Adipose tissue (tissue), 3 donors: ENCODE results near the gene DCDC2C. TPM values are rescaled to one million over a fixed set of nuclear protein-coding genes. Genes with fewer than 3 reads are reported as not detected.

ENCODE experiments used
- H3K27ac ChIP-seq: one replicate; pipeline ENCODE4 v1.5.1; 2013; ENCODE audit warnings: low read depth, low read length
- WGBS, 3 donors: extraction: QIAGEN DNeasy Blood & Tissue Kit; methylation state at CpG; one replicate each; pipeline ENCODE4 v1.1.7; 2013; 5-methylcytosine and 5-hydroxymethylcytosine counted together
- polyA plus RNA-seq, 3 donors: library from polyadenylated mRNA; stranded (reverse); fragments of 200-250 nt; gene quantifications; one replicate each; pipeline ENCODE4 v1.2.3, GENCODE V29; 2013
- donor health status: healthy with polysubstance abuse.
- donor health status: Bipolar disorder and iron deficiency.
- donor health status: healthy.

DCDC2C gene
- polyA plus RNA-seq, 3 donors, result not detected

GRCh38 chr2:3838348-3838747, 135.0 kb downstream of the DCDC2C start:
- 96 to 100% (median 96%) methylated on average over 3 of the region's 3 CpGs for WGBS, 3 donors
- H3K27ac ChIP-seq, result no peak overlapping the region

DNA sequence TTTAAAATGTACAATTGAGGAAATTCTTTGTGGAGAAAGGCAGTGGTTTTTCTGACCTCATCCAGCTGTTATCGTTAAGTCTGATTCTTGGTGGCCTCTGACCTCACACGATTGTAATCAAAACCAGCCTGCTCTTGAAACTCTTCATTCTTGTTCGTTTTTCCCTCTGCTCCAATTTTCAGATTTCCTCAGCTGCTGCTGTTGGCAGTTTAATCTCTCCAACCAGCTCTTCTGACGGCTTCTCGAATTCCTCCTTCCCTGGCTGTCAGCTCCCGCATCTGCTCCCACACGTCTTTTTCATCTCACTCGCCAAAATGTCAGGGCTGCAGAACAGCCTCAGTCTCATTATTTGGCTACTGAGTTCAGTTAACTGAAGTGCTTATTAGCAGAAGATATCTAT, 136.1 kb downstream of the DCDC2C start:
- H3K27ac ChIP-seq, result no peak overlapping the region

GRCh38 chr2:3840611-3841155, 137.3 kb downstream of the DCDC2C start:
- H3K27ac ChIP-seq, result no peak overlapping the region

More for the DNA sequence above, 136.1 kb downstream of the DCDC2C start:
- 30 to 33% (median 30%) methylated on average over 8 of the region's 8 CpGs for WGBS, 3 donors

GRCh38 chr2:3847397-3848052, 144.2 kb downstream of the DCDC2C start:
- WGBS, 3 donors, result 39 to 57% (median 56%) methylated on average over 9 of the region's 9 CpGs
- no peak overlapping the region for H3K27ac ChIP-seq

More at GRCh38 chr2:3840611-3841155, 137.3 kb downstream of the DCDC2C start:
- 90 to 95% (median 95%) methylated on average over 15 of the region's 15 CpGs for WGBS, 3 donors

DNA sequence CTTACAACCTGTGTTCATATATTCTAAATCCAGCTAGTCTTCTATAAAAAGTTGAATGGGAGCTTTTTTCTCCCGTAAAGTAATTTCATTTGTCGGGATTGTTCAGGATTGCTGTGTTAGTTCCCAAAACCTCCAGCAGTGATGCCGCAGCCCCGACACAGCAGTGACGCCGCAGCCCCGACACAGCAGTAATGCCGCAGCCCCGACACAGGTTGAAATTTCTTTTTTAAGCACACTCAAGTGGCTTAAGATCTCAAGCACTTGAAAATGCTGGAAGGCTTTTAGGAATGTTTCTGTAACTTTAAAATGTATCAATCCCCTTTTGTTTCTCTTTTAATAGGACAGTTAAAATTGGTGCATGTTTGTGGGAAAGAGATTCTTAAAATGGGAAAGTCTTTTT, 145.4 kb downstream of the DCDC2C start:
- H3K27ac ChIP-seq, result no peak overlapping the region
- WGBS, 3 donors, result 74 to 91% (median 83%) methylated on average over 9 of the region's 9 CpGs

GRCh38 chr2:3849213-3849612, 145.8 kb downstream of the DCDC2C start:
- WGBS, 3 donors, result 72 to 80% (median 79%) methylated on average over 7 of the region's 7 CpGs
- H3K27ac ChIP-seq, result no peak overlapping the region

- WGBS, 3 donors, result 39 to 68% (median 64%) methylated on average over 4 of the region's 4 CpGs
- no peak overlapping the region for H3K27ac ChIP-seq
These were observed 154.2 kb downstream of the DCDC2C start for GRCh38 chr2:3857576-3857975.

- no peak overlapping the region for H3K27ac ChIP-seq
- WGBS, 3 donors, result 57 to 79% (median 67%) methylated on average over 16 of the region's 16 CpGs
These were observed 161.8 kb downstream of the DCDC2C start for GRCh38 chr2:3864943-3865865.

DNA sequence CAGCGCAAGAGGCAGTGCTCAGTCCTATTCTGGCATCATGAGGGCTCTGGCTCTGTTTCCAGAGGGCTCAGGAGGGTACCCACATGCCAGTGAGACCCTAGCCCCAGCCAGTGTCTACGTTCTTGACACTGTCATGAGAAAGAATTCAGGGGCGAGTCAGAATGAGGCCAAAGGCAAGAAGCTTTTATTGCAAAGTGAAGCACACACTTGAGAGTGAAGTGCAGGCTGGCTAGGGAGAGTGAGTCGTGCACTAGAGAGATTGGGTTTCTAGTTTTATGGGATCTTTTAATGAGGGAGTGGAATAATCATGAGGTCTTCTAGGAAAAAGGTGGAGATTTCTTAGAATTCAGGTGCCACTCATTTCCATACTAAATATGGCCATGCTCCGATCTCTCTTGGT, 164.1 kb downstream of the DCDC2C start:
- H3K27ac ChIP-seq, result no peak overlapping the region
- WGBS, 3 donors, result 69 to 83% (median 80%) methylated on average over 5 of the region's 5 CpGs

DNA sequence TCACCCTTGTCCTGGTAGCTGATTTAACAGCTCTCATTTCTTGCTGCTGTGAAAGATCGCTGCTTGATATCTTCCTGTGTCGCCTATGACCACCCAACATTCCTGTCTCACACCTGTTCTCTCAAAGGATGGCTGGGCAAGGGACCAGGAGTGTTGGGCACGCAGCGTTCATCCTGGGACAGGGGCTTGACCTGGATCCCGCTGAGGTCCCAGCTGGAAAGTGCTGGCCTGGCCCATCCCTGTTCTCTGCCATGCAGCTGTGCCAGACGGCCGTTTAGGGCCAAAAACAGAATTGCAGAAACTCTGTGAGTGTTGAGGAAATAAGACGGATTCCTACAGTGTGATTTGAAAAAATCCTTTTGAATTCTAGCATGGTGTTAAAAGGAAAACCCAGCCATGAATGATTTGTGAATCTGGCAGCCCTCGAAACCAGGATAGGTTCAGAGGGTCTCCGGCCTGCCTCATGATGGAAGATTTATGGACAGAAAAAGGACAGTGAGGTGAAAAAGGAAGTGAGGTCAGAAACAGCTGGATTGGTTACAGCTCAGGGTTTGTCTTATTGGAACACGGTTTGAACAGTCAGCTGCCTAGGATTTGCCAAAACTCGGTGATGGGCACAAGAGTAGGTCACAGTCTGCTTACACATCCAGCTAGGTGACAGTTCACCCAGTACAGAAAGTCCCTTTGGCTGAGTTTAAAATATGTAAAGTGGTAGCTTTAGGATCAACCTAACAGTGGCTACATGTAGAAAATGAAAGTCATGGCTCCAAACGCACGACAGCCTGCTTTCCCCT, 164.8 kb downstream of the DCDC2C start:
- WGBS, 3 donors, result 63 to 66% (median 65%) methylated on average over 14 of the region's 14 CpGs
- no peak overlapping the region for H3K27ac ChIP-seq

GRCh38 chr2:3870222-3870621, 166.8 kb downstream of the DCDC2C start:
- WGBS, 3 donors, result 56 to 80% (median 75%) methylated on average over 7 of the region's 7 CpGs

DNA sequence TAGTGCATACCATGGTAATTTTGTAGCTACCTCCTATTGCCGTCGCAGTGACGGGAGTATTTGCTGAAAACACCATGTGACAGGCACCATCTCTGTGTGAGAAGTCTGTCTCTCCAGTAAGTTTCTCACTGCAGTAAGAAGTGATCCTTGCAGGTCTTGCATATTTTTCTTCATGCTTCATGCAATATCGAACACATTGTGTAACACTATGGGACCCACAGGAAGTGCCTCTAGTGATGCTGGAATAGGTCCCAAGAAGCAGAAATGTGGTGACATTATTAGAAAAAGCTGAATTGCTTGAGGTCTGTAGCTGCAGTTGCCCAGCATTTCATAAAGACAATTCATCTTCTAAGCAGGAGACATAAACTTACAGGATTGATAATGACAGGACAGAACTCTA, 167.6 kb downstream of the DCDC2C start:
- no peak overlapping the region for H3K27ac ChIP-seq
- 61 to 74% (median 69%) methylated on average over 4 of the region's 4 CpGs for WGBS, 3 donors

More at GRCh38 chr2:3870222-3870621, 166.8 kb downstream of the DCDC2C start:
- no peak overlapping the region for H3K27ac ChIP-seq

GRCh38 chr2:3872451-3872850, 169.1 kb downstream of the DCDC2C start:
- 80 to 94% (median 91%) methylated on average over 3 of the region's 3 CpGs for WGBS, 3 donors
- H3K27ac ChIP-seq, result no peak overlapping the region

GRCh38 chr2:3873899-3874298, 170.5 kb downstream of the DCDC2C start:
- 59 to 95% (median 89%) methylated on average over 2 of the region's 2 CpGs for WGBS, 3 donors
- H3K27ac ChIP-seq, result no peak overlapping the region

DNA sequence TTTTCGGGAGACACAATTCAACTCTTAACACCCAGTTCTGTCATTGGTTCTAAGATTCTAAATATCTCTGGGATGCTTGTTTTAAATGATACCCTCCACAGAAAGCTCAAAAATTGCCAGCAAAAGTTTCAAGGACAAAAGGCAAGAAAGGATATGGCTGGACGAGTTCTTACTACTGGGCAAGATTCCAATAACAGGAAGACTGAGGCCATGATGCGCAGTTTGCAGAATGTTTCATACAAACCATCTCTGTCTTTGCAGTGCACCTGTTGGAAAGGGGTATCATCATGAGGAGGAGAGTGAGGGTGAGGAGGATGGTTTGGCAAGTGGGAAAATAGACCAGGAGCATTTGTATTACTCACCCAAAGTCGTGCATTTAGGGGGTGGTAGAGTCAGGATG, 172.8 kb downstream of the DCDC2C start:
- 62 to 72% (median 66%) methylated on average over 4 of the region's 4 CpGs for WGBS, 3 donors

GRCh38 chr2:3876685-3877084, 173.3 kb downstream of the DCDC2C start:
- WGBS, 3 donors, result 37 to 50% (median 46%) methylated on average over 3 of the region's 3 CpGs
- no peak overlapping the region for H3K27ac ChIP-seq

More for the DNA sequence above, 172.8 kb downstream of the DCDC2C start:
- H3K27ac ChIP-seq, result no peak overlapping the region

GRCh38 chr2:3885629-3886628, 182.6 kb downstream of the DCDC2C start:
- no peak overlapping the region for H3K27ac ChIP-seq
- WGBS, 3 donors, result 58 to 71% (median 62%) methylated on average over 24 of the region's 24 CpGs
